HG02610 (cell line): ENCODE results near the gene ATF6.
"Not testable (repeated sequence)": the region's sequence is repeated elsewhere in the genome, so short reads cannot be mapped to it uniquely, and the experiment has no call there.

Source experiments
- ATAC-seq: cut with Tn5 transposase; IDR thresholded peaks from one replicate; pipeline ENCODE4 v1.9.1; 2021; ENCODE audit warnings: mild to moderate bottlenecking, moderate library complexity; ENCODE audit not compliant: unreplicated experiment

Gene ATF6

GRCh38 chr1:161824618-161825017 is 58.5 kb downstream of the ATF6 start:
- no peak for ATAC-seq

GRCh38 chr1:161825831-161826230 is 59.7 kb downstream of the ATF6 start:
- ATAC-seq = no peak

GRCh38 chr1:161826478-161826877 is 60.4 kb downstream of the ATF6 start:
- no peak for ATAC-seq

GRCh38 chr1:161827786-161828185 is 61.7 kb downstream of the ATF6 start:
- no peak for ATAC-seq

GRCh38 chr1:161832299-161832907 is 66.3 kb downstream of the ATF6 start:
- not testable (repeated sequence) for ATAC-seq

GRCh38 chr1:161834967-161835550 is 68.9 kb downstream of the ATF6 start:
- no peak for ATAC-seq

GRCh38 chr1:161836018-161836417 is 69.9 kb downstream of the ATF6 start:
- no peak for ATAC-seq

GRCh38 chr1:161838362-161838761 is 72.2 kb downstream of the ATF6 start:
- ATAC-seq = no peak

- no peak for ATAC-seq
Observed at GRCh38 chr1:161838885-161839284, 72.8 kb downstream of the ATF6 start.

GRCh38 chr1:161839591-161839990 is 73.5 kb downstream of the ATF6 start:
- ATAC-seq = no peak

GRCh38 chr1:161840363-161840762 is 74.2 kb downstream of the ATF6 start:
- ATAC-seq = no peak

- no peak for ATAC-seq
Observed at GRCh38 chr1:161843156-161843555, 77.0 kb downstream of the ATF6 start.

- ATAC-seq = no peak
Observed at GRCh38 chr1:161844696-161845095, 78.6 kb downstream of the ATF6 start.

GRCh38 chr1:161848676-161849075 is 82.6 kb downstream of the ATF6 start:
- no peak for ATAC-seq

- ATAC-seq = no peak
Observed at GRCh38 chr1:161849518-161849917, 83.4 kb downstream of the ATF6 start.

- ATAC-seq = no peak
Observed at GRCh38 chr1:161855260-161855659, 89.1 kb downstream of the ATF6 start.

- no peak for ATAC-seq
Observed at GRCh38 chr1:161858271-161858670, 92.2 kb downstream of the ATF6 start.

GRCh38 chr1:161863549-161863948 is 97.4 kb downstream of the ATF6 start:
- ATAC-seq = no peak

- ATAC-seq = no peak
Observed at GRCh38 chr1:161864577-161864976, 98.5 kb downstream of the ATF6 start.

- no peak for ATAC-seq
Observed at GRCh38 chr1:161866241-161866640, 100.1 kb downstream of the ATF6 start.

- ATAC-seq = no peak
Observed at GRCh38 chr1:161868832-161869231, 102.7 kb downstream of the ATF6 start.

- no peak for ATAC-seq
Observed at GRCh38 chr1:161869291-161869690, 103.2 kb downstream of the ATF6 start.

GRCh38 chr1:161872506-161872905 is 106.4 kb downstream of the ATF6 start:
- no peak for ATAC-seq
